Activated CD8-positive, alpha-beta memory T cell treated with anti-CD3 and anti-CD28 coated beads, Interleukin-2, amount 10 ng/mL, durations not matched to agents 7 days and 5 days (primary cell): ENCODE data around the gene INO80E. TPM values are rescaled to one million over a fixed set of nuclear protein-coding genes. Genes with fewer than 3 reads are reported as not detected.

Source experiments
- ATAC-seq: fragments of 150-1000 bp; cut with Tn5 transposase; one replicate; pipeline ENCODE4 v1.10.0; 2021; ENCODE audit warnings: moderate library complexity
- CTCF ChIA-PET: fragments of 350-600 bp; sonication (Branson Sonifier 250); formaldehyde crosslinking; loops from one replicate; lab custom pipeline; 2021; ENCODE audit warnings: antibody characterized with exemption; lab: Charles Lee
- DNase-seq: peaks from one replicate; pipeline ENCODE4 v3.0.0-alpha.2; 2020
- H3K27ac Mint-ChIP-seq: one replicate; pipeline ENCODE4 v1.8.0; 2021; ENCODE audit warnings: mild to moderate bottlenecking, mixed read lengths
- H3K27me3 Mint-ChIP-seq: one replicate; pipeline ENCODE4 v1.8.0; 2021; ENCODE audit warnings: mixed read lengths
- H3K36me3 Mint-ChIP-seq: one replicate; pipeline ENCODE4 v1.8.0; 2021; ENCODE audit warnings: mild to moderate bottlenecking, mixed read lengths
- H3K4me1 Mint-ChIP-seq: one replicate; pipeline ENCODE4 v1.8.0; 2021; ENCODE audit warnings: mixed read lengths
- H3K4me3 Mint-ChIP-seq: one replicate; pipeline ENCODE4 v1.8.0; 2021; ENCODE audit warnings: mild to moderate bottlenecking, moderate library complexity, mixed read lengths
- H3K9me3 Mint-ChIP-seq: one replicate; pipeline ENCODE4 v1.8.0; 2022; ENCODE audit warnings: low read depth, mixed read lengths
- total RNA-seq, 2 experiments: library from RNA; stranded (reverse); gene quantifications; one replicate each; pipeline ENCODE4 v1.2.3, GENCODE V29; 2021

Gene INO80E
- total RNA-seq, 2 experiments from 2014 or later = 102 to 116 TPM

GRCh38 chr16:29982560-29983419, 13.3 kb upstream of the INO80E start:
- Mint-ChIP-seq H3K9me3 (no peaks in the 10 kb centered on the region), H3K4me1 (no peaks in the 10 kb centered on the region), H3K36me3 (peaks cover 47% of the 10 kb centered on the region), H3K4me3 (no peak overlapping the region), H3K27me3 (no peaks in the 10 kb centered on the region), H3K27ac (no peak overlapping the region)
- DNase-seq (no peak), ATAC-seq (no peak)
- CTCF ChIA-PET = no interaction called here

GRCh38 chr16:29983420-29984136, 12.5 kb upstream of the INO80E start:
- H3K27me3 Mint-ChIP-seq = no peaks in the 10 kb centered on the region
- H3K4me3 Mint-ChIP-seq = no peak overlapping the region
- H3K9me3 Mint-ChIP-seq = no peaks in the 10 kb centered on the region
- CTCF ChIA-PET = no interaction called here
- ATAC-seq (no peak), DNase-seq (no peak)
- no peaks in the 10 kb centered on the region for H3K4me1 Mint-ChIP-seq
- H3K27ac Mint-ChIP-seq = no peak overlapping the region
- H3K36me3 Mint-ChIP-seq = peaks cover 47% of the 10 kb centered on the region

- CTCF ChIA-PET = no interaction called here
- Mint-ChIP-seq H3K36me3 (peaks cover 48% of the 10 kb centered on the region), H3K27me3 (no peaks in the 10 kb centered on the region), H3K9me3 (no peaks in the 10 kb centered on the region), H3K27ac (no peak overlapping the region), H3K4me3 (no peak overlapping the region), H3K4me1 (no peaks in the 10 kb centered on the region)
- ATAC-seq (no peak), DNase-seq (no peak)
Measured at GRCh38 chr16:29984137-29984763, 11.8 kb upstream of the INO80E start.

GRCh38 chr16:29984764-29985147, 11.3 kb upstream of the INO80E start:
- no peak for ATAC-seq
- Mint-ChIP-seq H3K27ac (no peak overlapping the region), H3K4me1 (no peaks in the 10 kb centered on the region), H3K4me3 (no peak overlapping the region), H3K9me3 (no peaks in the 10 kb centered on the region), H3K36me3 (peaks cover 43% of the 10 kb centered on the region), H3K27me3 (no peaks in the 10 kb centered on the region)
- no peak for DNase-seq
- CTCF ChIA-PET = no interaction called here

- CTCF ChIA-PET = interaction anchor here (1.1 kb wide), 1 partner anchor 12 kb away, joined by 4 read pairs; the partner anchor contains the start of gene TAOK2
- H3K4me1 Mint-ChIP-seq = no peaks in the 10 kb centered on the region
- H3K27me3 Mint-ChIP-seq = no peaks in the 10 kb centered on the region
- no peaks in the 10 kb centered on the region for H3K9me3 Mint-ChIP-seq
- H3K27ac Mint-ChIP-seq = no peak overlapping the region
- H3K4me3 Mint-ChIP-seq = no peak overlapping the region
- H3K36me3 Mint-ChIP-seq = peaks cover 43% of the 10 kb centered on the region
- no peak for DNase-seq
- ATAC-seq = no peak
Measured at GRCh38 chr16:29985271-29985811, 10.7 kb upstream of the INO80E start.

- H3K36me3 Mint-ChIP-seq = peaks cover 46% of the 10 kb centered on the region
- no peak overlapping the region for H3K4me3 Mint-ChIP-seq
- H3K27ac Mint-ChIP-seq = no peak overlapping the region
- ATAC-seq (no peak), DNase-seq (no peak)
- H3K27me3 Mint-ChIP-seq = no peaks in the 10 kb centered on the region
- no peaks in the 10 kb centered on the region for H3K9me3 Mint-ChIP-seq
- CTCF ChIA-PET = interaction anchor here (1.0 to 1.1 kb wide), 2 partner anchors 11 to 13 kb away, joined by 3 to 4 read pairs; partner anchors contain the start of gene TAOK2
- no peaks in the 10 kb centered on the region for H3K4me1 Mint-ChIP-seq
Measured at GRCh38 chr16:29986231-29986630, 9.8 kb upstream of the INO80E start.

- H3K36me3 Mint-ChIP-seq = peaks cover 44% of the 10 kb centered on the region
- no peak overlapping the region for H3K27ac Mint-ChIP-seq
- DNase-seq = no peak
- H3K9me3 Mint-ChIP-seq = no peaks in the 10 kb centered on the region
- CTCF ChIA-PET = interaction anchor here (0.7 to 1.0 kb wide), 2 partner anchors 9 to 10 kb away, joined by 3 read pairs; no protein-coding TSS in a partner anchor
- no peaks in the 10 kb centered on the region for H3K4me1 Mint-ChIP-seq
- no peaks in the 10 kb centered on the region for H3K27me3 Mint-ChIP-seq
- no peak overlapping the region for H3K4me3 Mint-ChIP-seq
- no peak for ATAC-seq
Measured at GRCh38 chr16:29986931-29987330, 9.1 kb upstream of the INO80E start.

- Mint-ChIP-seq H3K4me3 (no peak overlapping the region), H3K9me3 (no peaks in the 10 kb centered on the region), H3K36me3 (peaks cover 43% of the 10 kb centered on the region), H3K4me1 (no peaks in the 10 kb centered on the region), H3K27ac (no peak overlapping the region), H3K27me3 (no peaks in the 10 kb centered on the region)
- CTCF ChIA-PET = interaction anchor here (0.7 to 0.8 kb wide), 2 partner anchors 9 to 14 kb away, joined by 3 read pairs; partner anchors contain the start of gene TAOK2
- ATAC-seq (no peak), DNase-seq (no peak)
Measured at GRCh38 chr16:29987371-29988085, 8.5 kb upstream of the INO80E start.

GRCh38 chr16:29988346-29989075, 7.5 kb upstream of the INO80E start:
- H3K27ac Mint-ChIP-seq = no peak overlapping the region
- no peak for DNase-seq
- H3K9me3 Mint-ChIP-seq = no peaks in the 10 kb centered on the region
- H3K27me3 Mint-ChIP-seq = no peaks in the 10 kb centered on the region
- peaks cover under 1% of the 10 kb centered on the region for H3K4me1 Mint-ChIP-seq
- no peak overlapping the region for H3K4me3 Mint-ChIP-seq
- H3K36me3 Mint-ChIP-seq = peaks cover 39% of the 10 kb centered on the region
- CTCF ChIA-PET = no interaction called here
- no peak for ATAC-seq

- Mint-ChIP-seq H3K27me3 (no peaks in the 10 kb centered on the region), H3K27ac (no peak overlapping the region), H3K9me3 (no peaks in the 10 kb centered on the region), H3K36me3 (peaks cover 40% of the 10 kb centered on the region), H3K4me3 (no peak overlapping the region), H3K4me1 (peaks cover 8% of the 10 kb centered on the region)
- ATAC-seq (no peak), DNase-seq (no peak)
- CTCF ChIA-PET = no interaction called here
Measured at GRCh38 chr16:29989111-29989858, 6.8 kb upstream of the INO80E start.

GRCh38 chr16:29990034-29990433, 6.0 kb upstream of the INO80E start:
- Mint-ChIP-seq H3K4me1 (peaks cover 16% of the 10 kb centered on the region), H3K4me3 (no peak overlapping the region), H3K27ac (no peak overlapping the region), H3K9me3 (no peaks in the 10 kb centered on the region), H3K36me3 (peaks cover 35% of the 10 kb centered on the region), H3K27me3 (no peaks in the 10 kb centered on the region)
- CTCF ChIA-PET = no interaction called here
- DNase-seq = no peak
- no peak for ATAC-seq
